Endothelial cell of umbilical vein (primary cell): ENCODE results near the gene POLN. TPM values are rescaled to one million over a fixed set of nuclear protein-coding genes. Genes with fewer than 3 reads are reported as not detected.

Experiments
- BruUV-seq: library from RNA; stranded (reverse); fragments of 400-500 nt; replicated peaks from 2 replicates; lab custom pipeline; 2021; lab: Mats Ljungman, UMichigan
- CTCF ChIA-PET: fragments of 300-600, 350-600 bp; sonication (Branson Sonifier 250); formaldehyde crosslinking; loops from one replicate; lab custom pipeline; 2021; ENCODE audit warnings: antibody characterized with exemption, inconsistent platforms; lab: Charles Lee
- POLR2A ChIA-PET: fragments of 300-600, 350-600 bp; sonication (Branson Sonifier 250); formaldehyde crosslinking; loops from one replicate; lab custom pipeline; 2021; ENCODE audit warnings: antibody characterized with exemption, inconsistent platforms; lab: Charles Lee
- DNase-seq: peaks from one replicate; pipeline ENCODE4 v3.0.0-alpha.2; 2011; ENCODE audit warnings: low read depth, low spot score
- FAIRE-seq: peaks from 2 replicates; lab custom pipeline; 2011; peaks lifted over from hg19 to GRCh38; lab: Jason Lieb, UNC
- H2AFZ ChIP-seq: 2 replicates; pipeline ENCODE4 v1.6.0; 2012; ENCODE audit warnings: low read depth, low read length, control low read depth, inconsistent platforms
- H3K27ac ChIP-seq: 2 replicates; pipeline ENCODE4 v1.5.1; 2011; ENCODE audit warnings: low read depth, mild to moderate bottlenecking, control low read depth, low read length, moderate library complexity; ENCODE audit not compliant: insufficient read depth
- H3K27me3 ChIP-seq, 2 experiments: 2 replicates each; pipeline versions ENCODE4 v1.6.0 to v1.6.1; 2011; ENCODE audit warnings: low read length in 2 of 2, mixed read lengths in 1 of 2; ENCODE audit not compliant: control insufficient read depth in 2 of 2, insufficient read depth in 2 of 2
- H3K36me3 ChIP-seq, 2 experiments: 2 replicates in 1 of 2; 3 replicates in 1 of 2; pipeline ENCODE4 v1.5.1; 2011; ENCODE audit warnings: low read length in 2 of 2, mild to moderate bottlenecking in 1 of 2, moderate library complexity in 1 of 2; ENCODE audit not compliant: control insufficient read depth in 2 of 2, insufficient read depth in 2 of 2; ENCODE audit errors: extremely low read depth in 1 of 2
- H3K4me1 ChIP-seq: 3 replicates; pipeline ENCODE4 v1.5.1; 2011; ENCODE audit warnings: mild to moderate bottlenecking, low read length; ENCODE audit not compliant: control insufficient read depth, insufficient read depth; ENCODE audit errors: extremely low read depth
- H3K4me2 ChIP-seq: 2 replicates; pipeline ENCODE4 v1.6.1; 2011; ENCODE audit warnings: low read length, control low read depth, mixed read lengths; ENCODE audit not compliant: insufficient read depth
- H3K4me3 ChIP-seq, 3 experiments: fragments of 200-600 bp in 1 of 3; sonication (generic), shearing (Covaris generic) in 1 of 3; replicated peaks in 1 of 3; 2 replicates each; pipeline ENCODE4 v1.5.1; 2011 to 2016; ENCODE audit warnings: control low read depth in 3 of 3, low read length in 3 of 3, mild to moderate bottlenecking in 2 of 3, inconsistent platforms in 1 of 3, low read depth in 1 of 3, moderate library complexity in 1 of 3; ENCODE audit not compliant: insufficient read depth in 1 of 3
- H3K79me2 ChIP-seq: 2 replicates; pipeline ENCODE4 v1.6.0; 2012; ENCODE audit warnings: low read length, inconsistent platforms; ENCODE audit not compliant: control insufficient read depth, insufficient read depth
- H3K9ac ChIP-seq: replicated peaks from 2 replicates; pipeline ENCODE3; 2011; ENCODE audit warnings: low read length, control low read depth; ENCODE audit not compliant: insufficient read depth; ENCODE audit errors: extremely low read depth
- H3K9me1 ChIP-seq: replicated peaks from 3 replicates; pipeline ENCODE4 v1.6.0; 2011; ENCODE audit warnings: mild to moderate bottlenecking, low read length; ENCODE audit not compliant: control insufficient read depth, insufficient read depth; ENCODE audit errors: extremely low read depth
- H3K9me3 ChIP-seq: replicated peaks from 2 replicates; pipeline ENCODE4 v1.5.1; 2012; ENCODE audit warnings: low read length, inconsistent platforms; ENCODE audit not compliant: control insufficient read depth, insufficient read depth
- H4K20me1 ChIP-seq: replicated peaks from 2 replicates; pipeline ENCODE3; 2011; ENCODE audit warnings: mild to moderate bottlenecking, low read length; ENCODE audit not compliant: control insufficient read depth, insufficient read depth; ENCODE audit errors: extremely low read depth
- EZH2 ChIP-seq: IDR thresholded peaks from 2 replicates; pipeline ENCODE4 v1.6.1; 2012; ENCODE audit warnings: borderline replicate concordance, low read depth, mild to moderate bottlenecking, moderate library complexity, low read length, inconsistent platforms; ENCODE audit not compliant: severe bottlenecking
- JUN ChIP-seq: IDR thresholded peaks from 2 replicates; pipeline ENCODE4 v1.6.1; 2011; ENCODE audit warnings: borderline replicate concordance, low read depth; ENCODE audit not compliant: insufficient read length, insufficient read depth
- dilution Hi-C: fragments of 300-500 bp; cut with MboI; formaldehyde crosslinking; loops from one replicate; pipeline ENCODE4 v1.15.0; 2019; ENCODE audit warnings: low sequenced_read_pairs; ENCODE audit not compliant: extremely low pct_ligation_motif_present
- intact Hi-C: fragments of 100-400 bp; cut with micrococcal nuclease; formaldehyde crosslinking; loops from one replicate; pipeline ENCODE4 v1.10.0; 2022
- polyA plus RNA-seq, 4 experiments: library from polyadenylated mRNA; depleted of rRNA in 3 of 4; stranded (reverse) in 3 of 4; unstranded in 1 of 4; fragments of >200 nt; gene quantifications; 2 replicates each; pipeline versions ENCODE4 v1.2.1 to v1.2.3, GENCODE V29; 2011 to 2012; ENCODE audit warnings: missing spikeins in 1 of 4
- total RNA-seq: library from RNA; stranded (reverse); gene quantifications from 2 replicates; pipeline ENCODE4 v1.2.3, GENCODE V29; 2021
- TF ChIP-seq, protein P1 (sequence below), 2 donors: IDR thresholded peaks; 1 replicate in 1 of 2; 2 replicates in 1 of 2; pipeline ENCODE4 v1.5.1; 2011; ENCODE audit warnings: low read length in 2 of 2, mild to moderate bottlenecking in 2 of 2, moderate library complexity in 2 of 2, control low read depth in 1 of 2, inconsistent platforms in 1 of 2, low read depth in 1 of 2; ENCODE audit not compliant: insufficient read depth in 1 of 2; ENCODE audit errors: extremely low read depth in 1 of 2

Gene POLN
- total and polyA plus RNA-seq, 2 donors (not counting 3 experiments of a cell fraction or from before 2014, with no cell fraction given), result 1.3 to 4.2 TPM

DNA sequence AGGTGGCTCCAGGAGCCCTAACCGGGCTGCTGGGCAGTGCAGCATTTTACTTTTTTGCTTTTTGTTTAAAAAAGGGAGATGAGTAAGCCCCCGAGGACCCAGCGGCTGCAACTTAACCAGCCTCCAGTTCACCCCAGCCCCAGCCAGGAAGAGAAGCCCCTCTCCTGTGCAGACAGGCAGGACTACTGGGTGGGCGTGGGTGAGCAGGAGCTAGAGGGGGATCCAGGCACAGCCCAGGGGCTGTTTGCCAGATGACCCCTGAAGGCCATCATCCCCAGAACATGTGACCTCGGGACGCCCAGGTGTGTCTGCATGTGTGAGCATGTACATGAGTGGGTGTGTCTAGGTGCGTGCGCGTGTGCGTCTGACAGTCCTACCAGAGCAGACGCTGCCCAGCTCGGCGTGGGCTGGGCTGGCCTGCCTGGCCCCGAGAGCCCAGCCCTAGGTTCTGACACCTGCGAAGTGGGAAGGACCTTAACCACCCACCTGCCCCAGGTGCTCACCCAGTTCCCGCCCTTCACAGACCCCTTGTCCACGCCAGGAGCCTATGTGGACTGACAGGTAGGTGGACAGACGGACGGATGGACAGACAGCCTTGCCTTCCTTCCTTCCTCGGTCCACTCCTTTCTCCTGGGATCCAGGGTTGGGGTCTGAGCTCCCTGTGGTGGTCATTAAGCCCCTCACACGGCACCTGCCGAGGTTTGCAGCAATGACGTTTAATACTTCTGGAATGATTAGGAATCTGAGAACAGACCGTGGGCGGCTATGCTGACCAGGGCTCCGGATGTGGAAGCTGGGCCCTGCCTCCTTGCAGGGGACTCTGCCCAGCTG is 7.8 kb upstream of the POLN start:
- dilution Hi-C loops (no loop called here), intact Hi-C loops (no loop called here)
- Histone ChIP-seq H3K4me2 (no peak overlapping the region), H4K20me1 (no peaks in the 10 kb centered on the region), H3K36me3 (peaks cover 2 to 34% of the 10 kb centered on the region in 2 experiments), H3K27ac (no peak overlapping the region), H3K9me1 (no peaks in the 10 kb centered on the region), H3K4me1 (no peaks in the 10 kb centered on the region), H3K9me3 (no peaks in the 10 kb centered on the region), H3K9ac (no peak overlapping the region), H3K79me2 (no peaks in the 10 kb centered on the region), H3K27me3 (no peaks in the 10 kb centered on the region), H3K4me3 (no peak overlapping the region), H2AFZ (no peak overlapping the region)
- TF ChIP-seq JUN, result no peak
- TF ChIP-seq EZH2, result no peak
- TF ChIP-seq, protein P1, sequence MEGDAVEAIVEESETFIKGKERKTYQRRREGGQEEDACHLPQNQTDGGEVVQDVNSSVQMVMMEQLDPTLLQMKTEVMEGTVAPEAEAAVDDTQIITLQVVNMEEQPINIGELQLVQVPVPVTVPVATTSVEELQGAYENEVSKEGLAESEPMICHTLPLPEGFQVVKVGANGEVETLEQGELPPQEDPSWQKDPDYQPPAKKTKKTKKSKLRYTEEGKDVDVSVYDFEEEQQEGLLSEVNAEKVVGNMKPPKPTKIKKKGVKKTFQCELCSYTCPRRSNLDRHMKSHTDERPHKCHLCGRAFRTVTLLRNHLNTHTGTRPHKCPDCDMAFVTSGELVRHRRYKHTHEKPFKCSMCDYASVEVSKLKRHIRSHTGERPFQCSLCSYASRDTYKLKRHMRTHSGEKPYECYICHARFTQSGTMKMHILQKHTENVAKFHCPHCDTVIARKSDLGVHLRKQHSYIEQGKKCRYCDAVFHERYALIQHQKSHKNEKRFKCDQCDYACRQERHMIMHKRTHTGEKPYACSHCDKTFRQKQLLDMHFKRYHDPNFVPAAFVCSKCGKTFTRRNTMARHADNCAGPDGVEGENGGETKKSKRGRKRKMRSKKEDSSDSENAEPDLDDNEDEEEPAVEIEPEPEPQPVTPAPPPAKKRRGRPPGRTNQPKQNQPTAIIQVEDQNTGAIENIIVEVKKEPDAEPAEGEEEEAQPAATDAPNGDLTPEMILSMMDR (IDR thresholded peaks at IDR 0.05; ENCODE audit: extremely low read depth in 1 of 2, insufficient read depth in 1 of 2, low read depth in 1 of 2, low read length in 2 of 2), result no peak
- no TSS peak for BruUV-seq
- DNase-seq (no peak), FAIRE-seq (no peak)
- POLR2A ChIA-PET, result interaction anchor here (0.5 kb wide), 1 partner anchor 27 kb away, joined by 4 read pairs; no protein-coding TSS in a partner anchor
- CTCF ChIA-PET, result interaction anchor here (1.0 to 1.5 kb wide), 3 partner anchors 8 to 192 kb away, joined by 3 to 4 read pairs (median 3); no protein-coding TSS in a partner anchor
